ENCODE measurements around the gene LPCAT2. TPM values are rescaled to one million over a fixed set of nuclear protein-coding genes. Genes with fewer than 3 reads are reported as not detected.

Gene LPCAT2
- polyA plus RNA-seq, 5 donors = 14.6 to 24.2 (median 18.2) TPM

DNA sequence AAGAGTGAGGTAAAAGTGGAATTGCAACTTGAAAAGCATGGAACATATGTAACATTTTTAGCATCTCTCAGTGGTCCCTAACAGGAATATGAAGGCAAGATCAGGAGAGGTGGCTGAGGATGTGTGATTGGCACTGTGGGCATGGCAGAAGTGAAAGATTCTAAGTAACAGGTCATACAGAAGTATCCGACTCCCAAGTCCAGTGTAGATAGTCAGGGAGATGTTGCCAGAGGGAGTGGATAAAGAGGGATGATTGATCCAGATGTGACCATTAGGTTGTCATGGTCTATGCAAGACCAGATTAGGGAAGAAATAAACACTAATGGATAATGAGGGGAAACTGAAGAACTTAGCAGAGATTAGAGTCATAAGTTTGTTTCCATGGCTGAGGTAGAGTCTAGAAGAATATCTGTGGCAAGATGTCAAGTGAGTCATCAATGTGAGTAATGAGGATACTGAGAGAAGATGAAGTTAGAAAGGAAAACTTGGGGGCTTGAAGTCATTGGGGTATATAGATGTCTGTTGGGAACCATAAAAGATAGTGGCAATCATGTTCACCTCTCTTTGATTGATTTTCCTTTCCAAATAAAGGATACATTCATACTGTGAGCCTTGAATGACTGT is 33.7 kb downstream of the LPCAT2 start:
- DNase-seq = no peak

DNA sequence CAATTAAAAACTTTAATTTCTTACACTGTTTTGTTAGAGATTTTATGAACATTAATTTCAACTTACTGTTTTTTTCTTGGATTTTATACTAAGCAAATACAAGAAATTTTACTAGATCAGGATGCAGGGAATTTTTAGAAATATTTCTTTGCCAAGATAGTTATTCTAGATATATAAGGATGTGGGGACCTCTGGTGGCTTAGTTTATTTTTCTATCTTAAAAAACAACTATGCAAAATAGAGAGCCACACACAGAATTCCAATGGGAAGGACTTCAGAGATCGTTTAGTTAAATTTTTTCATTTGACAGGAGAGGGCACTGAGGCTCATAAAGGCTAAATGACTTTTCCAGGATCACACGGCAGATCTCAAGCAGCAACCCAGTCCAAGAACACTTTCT is 34.6 kb downstream of the LPCAT2 start:
- no peak for DNase-seq

DNA sequence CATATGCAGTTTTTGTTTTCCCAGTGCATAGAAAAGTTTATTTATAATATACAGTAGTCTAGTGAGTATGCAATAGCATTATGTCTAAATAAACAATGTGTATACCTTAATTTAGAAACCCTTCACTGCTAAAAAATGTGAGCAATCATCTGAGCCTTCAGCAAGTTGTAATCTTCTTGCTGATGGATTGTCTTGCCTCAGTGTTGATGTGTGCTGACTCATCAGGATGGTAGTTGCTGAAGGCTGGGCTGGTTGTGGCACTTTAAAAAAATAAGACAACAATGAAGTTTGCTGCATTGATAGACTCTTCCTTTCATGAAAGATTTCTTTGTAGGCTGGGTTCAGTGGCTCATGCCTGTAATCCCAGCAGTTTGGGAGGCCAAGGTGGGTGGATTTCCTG is 43.7 kb downstream of the LPCAT2 start:
- no peak for DNase-seq

DNA sequence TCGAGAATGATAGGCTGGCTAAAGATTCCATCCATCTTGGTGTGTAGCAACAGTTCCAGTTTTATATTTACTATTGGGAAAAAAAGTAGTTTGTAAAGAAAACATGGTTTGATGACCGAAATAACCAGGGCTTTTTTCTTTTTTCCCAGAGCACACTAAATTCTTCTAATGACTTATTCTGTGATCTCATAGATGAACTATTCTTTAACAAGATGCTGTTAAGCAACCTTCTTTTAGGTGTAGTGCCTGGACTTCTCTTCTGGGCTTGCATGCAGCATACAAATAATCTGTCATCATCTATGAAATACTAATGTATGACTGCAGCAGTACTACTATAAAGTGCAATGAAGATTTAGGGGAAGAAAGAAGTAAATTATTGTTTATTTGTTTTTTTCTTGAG is 46.6 kb downstream of the LPCAT2 start:
- no peak for DNase-seq

DNA sequence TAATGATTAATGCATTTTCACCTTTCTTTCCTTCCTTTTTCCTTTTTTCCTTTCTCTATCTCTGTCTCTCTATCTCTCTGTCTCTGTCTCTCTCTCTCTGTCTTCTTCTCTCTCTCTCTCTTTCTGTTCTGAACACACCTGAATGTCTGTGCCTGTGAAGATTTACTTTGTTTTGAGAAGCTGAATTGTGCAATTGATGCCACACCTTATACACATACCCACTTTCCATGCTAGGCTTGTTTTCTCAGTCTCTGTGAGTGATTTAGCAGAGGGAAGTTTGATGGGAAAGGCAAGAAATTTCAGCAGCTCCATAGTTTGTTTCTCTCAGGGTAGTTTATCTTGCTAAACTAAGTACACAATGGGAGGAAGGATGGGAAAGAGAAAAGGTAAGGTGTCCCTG is 48.3 kb downstream of the LPCAT2 start:
- DNase-seq = no peak

DNA sequence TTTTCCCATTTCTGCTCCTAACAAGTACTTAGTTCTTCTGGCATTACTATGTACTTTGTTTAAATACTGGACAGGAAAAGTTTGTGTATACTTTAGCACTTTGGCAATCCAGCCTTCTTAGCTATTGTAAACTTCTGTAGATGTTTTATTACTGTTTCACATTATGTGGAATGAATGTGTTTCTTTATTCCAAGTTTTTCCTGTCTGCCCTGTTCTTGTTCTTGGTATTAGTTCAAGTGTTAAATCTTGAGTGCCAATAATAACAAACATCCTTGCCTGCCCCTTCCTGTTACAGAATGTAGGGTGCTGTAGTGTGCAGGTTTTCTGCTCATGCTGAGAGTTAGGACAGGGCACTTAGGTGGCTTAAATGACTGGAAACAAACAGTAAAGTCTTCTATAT is 50.4 kb downstream of the LPCAT2 start:
- DNase-seq = no peak

DNA sequence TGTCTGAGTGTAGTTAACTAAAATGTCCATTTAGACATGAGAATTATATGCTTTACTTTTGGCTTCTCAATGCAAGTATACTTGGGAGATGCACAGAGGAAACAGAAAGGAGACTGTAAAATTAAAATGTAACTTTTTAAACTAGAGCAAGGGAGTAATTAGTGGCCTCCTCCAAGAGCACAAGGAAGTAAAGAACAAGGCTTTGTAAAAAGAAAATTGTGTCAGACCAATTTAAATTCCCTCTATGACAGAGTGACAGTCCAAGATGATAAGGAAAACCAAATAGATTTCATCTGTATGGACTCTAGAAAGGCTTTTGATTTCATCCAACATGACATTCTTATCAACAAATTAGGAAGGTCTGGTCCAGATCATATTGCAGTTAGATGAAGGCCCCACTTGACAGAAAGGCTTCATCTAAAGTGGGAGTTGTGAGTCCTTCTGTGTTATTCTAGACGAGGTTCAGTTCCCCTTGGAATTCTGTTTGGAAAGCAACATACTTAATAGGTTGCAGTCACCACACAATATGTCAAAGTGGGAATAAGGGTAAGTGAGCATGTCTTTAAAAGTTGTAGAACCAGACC is 51.2 kb downstream of the LPCAT2 start:
- no peak for DNase-seq

DNA sequence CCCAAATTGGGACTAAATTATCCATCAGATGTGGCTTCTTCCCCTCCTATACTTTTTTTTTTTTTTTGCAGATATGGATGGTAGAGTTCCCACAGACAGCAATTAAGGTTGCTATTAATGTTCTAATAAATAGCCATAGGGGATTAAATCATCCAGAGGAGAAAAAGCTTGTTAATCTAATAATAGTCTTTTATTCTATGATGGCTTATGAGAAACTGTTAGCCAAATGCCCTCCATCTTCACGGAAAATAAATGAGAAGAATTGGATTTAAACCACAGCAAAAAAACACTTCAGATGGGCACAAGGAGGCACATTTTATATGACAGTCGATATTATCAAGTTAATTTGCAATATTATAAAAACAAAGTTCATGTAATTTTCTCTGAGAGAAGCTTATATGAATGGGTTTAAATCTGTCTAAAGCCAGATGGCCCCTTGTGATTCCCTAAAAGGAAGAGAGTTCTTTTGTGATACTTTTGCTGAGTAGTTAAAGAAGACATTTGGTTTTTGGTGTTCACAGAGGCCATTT is 52.5 kb downstream of the LPCAT2 start:
- DNase-seq = no peak

DNA sequence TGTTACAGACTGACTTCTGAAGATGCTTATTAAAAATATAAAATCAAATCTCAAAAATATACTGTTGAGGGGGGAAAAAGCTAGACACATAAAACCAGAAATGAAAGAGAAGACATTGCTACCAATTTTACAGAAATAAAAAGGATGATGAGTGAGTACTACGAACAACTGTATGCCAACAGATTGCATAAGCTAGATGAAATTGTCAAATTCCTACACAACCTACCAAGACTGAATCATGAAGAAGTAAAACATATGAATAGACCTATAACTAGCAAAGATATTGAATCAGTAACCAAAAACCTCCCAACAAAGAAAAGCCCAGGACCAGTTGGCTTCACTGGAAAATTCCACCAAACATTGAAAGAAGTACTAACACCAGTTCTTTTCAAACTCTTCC is 54.1 kb downstream of the LPCAT2 start:
- DNase-seq = no peak

DNA sequence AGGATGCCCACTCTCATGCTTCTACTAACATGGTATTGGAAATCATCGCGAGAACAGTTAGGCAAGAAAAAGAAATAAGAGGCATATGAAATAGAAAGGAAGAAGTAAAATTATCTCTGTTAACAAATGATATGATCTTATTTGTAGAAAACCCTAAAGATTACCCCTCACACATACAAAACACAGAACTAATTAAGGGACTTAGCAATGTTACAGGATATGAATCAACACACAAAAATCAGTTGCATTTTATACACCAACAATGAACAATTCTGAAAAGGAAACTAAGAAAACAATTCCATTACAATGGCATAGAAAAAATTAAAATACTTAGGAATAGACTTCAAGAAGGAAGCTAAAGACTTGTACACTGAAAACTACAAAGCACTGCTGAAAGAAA is 54.9 kb downstream of the LPCAT2 start:
- DNase-seq = no peak

DNA sequence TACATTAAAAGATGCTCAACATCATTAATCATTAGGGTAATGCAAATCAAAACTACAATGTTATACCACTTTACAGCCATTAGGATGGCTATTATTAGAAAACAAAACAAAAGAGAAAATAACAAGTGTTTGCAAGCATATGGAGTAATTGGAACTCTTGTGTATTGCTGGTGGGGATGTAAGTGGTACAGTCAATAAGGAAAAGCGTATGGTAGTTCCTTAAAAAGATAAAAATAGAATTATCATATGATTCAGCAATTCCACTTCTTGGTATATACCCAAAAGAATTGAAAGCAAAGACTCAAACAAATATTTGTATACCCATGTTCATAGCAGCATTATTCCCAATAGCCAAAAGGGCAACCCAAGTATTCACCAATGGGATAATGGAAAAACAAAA is 56.2 kb downstream of the LPCAT2 start:
- no peak for DNase-seq

DNA sequence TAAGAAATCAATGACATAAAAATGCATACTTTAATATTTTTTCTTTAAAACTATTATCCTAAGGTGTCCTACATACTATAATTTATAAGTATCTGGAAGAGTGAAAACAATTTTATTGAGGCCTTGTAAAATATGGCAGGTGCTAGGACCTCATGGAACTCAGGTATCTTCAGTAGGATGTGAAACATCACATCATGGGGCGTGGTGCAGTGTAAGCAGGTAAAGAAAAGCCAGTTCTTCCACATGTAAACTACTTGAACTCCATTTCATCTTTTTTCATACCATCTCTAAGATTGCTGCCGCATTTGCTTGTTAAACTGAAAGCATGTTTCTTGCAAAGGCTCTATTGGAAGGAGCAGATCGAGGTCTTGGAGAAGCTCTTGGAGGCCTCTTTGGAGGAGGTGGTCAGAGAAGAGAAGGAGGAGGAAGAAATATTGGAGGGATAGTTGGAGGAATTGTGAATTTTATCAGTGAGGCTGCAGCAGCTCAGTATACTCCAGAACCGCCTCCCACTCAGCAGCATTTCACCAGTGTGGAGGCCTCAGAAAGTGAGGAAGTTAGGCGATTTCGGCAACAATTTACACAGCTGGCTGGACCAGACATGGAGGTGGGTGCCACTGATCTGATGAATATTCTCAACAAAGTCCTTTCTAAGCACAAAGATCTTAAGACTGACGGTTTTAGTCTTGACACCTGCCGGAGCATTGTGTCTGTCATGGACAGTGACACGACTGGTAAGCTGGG is 57.7 kb downstream of the LPCAT2 start, which contains the start of gene CAPNS2:
Gene CAPNS2 (plus strand): TSS at position 253 of the 744 bp plus-strand sequence. CDS start 73 bp downstream, at position 326.
- DNase-seq = no peak

DNA sequence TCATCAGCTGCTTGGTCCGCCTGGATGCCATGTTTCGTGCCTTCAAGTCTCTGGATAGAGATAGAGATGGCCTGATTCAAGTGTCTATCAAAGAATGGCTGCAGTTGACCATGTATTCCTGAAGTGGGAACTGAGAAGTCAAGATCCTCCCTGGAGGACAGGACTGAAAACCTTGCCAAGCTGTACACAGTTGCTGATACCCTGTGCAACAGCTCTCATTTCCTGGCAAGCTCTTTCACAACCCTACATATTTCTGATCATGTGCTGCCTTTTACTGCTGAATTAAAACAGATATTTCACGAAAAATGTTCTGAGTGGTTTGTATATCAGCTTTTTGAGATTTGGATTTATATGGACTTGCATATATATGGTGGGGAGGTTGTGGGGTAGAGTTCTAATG is 58.5 kb downstream of the LPCAT2 start:
- no peak for DNase-seq

DNA sequence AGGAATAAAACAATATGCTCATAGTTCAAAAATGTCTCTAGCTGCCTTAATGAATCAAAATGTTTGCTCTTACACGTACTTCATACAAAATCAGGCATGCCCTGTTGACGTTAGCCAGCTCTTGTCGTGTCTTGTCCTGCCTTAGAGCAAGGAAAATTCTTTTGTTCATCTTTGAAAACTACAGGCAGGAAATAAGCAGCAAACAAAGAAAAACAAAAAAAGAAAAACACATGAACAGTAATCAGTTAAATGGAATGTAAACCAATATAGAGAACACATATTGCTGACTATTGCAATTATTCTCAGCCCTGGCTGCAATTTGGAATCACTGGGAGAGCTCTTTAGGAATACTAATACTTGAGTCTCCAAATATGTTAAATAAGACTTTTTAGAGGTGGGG is 59.3 kb downstream of the LPCAT2 start:
- DNase-seq = no peak

DNA sequence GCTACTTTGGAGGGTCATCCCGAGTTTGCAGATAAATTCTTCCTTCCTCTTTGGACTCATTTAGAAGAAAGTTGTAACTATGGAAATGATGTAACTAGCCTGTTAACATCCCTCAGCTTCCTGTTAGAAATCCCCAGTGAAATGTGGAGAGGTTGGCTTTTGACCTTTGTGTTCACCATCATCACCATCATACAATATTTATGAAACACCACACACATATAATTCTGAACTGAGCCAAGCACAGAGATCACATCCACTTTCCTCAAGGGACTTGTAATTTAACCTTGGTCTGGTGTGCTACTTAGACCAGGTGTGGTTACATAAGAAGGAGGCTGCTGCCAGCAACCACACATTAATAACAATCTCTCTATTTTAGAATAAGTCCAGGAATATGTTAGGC is 60.2 kb downstream of the LPCAT2 start:
- DNase-seq = no peak

DNA sequence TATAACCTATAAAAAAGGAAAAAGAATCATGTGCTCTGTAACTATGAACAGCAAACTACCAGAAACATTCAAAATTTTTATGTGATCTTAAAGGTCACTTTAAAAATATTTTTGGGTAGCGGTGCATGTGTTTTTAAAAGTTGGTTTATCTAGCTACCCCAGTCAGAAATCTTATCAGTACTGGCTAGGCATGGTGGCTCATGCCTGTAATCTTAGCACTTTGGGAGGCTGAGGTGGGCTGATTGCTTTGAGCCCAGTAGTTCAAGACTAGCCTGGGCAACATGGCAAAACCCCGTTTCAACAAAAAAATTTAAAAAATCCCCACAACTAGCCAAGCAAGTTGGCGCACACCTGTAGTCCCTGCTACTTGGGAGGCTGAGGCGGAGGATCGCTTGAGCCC is 61.3 kb downstream of the LPCAT2 start:
- DNase-seq = no peak

DNA sequence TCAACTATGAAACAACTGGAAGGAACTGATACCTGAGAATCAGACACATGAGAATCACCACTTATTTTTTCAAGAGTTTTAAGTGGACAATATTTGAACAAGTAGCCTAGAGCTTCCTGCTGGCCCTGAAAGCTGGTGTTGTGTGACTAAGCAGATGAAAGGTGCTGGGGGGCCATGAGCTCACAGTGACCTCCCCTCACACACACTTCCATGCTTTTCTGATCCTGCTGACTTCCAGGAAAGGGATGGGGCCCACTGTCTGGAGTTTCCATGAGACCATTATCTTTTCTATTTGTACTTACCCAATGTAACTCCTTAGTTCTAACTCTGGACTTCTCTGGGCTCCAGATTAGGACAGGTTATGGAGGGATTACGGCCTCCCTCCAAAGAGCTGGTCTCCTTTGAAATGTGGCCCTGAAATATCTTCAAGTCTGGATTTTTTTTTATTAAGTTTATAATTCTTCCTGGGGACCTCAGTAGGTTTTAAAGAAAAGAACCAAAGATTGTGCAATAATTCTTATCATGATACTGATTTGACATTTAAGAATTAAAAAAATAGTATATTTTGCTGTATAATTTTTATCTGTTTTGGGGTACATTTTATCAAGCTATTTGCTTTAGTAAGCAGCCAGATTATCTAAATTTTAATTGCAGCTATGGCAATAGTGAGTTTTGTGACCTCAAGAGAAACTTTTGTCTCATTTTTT is 62.5 kb downstream of the LPCAT2 start:
- no peak for DNase-seq

DNA sequence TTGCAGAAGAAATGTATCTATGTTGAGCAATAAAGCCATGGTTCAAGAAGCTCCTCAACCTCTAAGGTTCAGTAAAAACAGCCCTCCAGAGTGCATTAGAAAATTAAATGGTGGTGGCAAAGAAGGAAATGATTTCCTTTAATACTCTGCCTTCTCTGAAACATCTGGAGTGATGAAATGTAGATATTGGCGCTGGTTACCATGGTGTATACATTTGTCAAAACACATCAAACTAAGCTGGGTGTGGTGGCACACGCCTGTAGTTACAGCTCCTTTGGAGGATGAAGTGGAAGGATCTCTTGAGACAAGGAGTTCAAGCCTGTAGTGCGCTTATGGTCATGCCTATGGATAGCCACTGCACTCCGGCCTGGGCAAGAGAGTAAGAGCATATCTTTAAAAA is 63.6 kb downstream of the LPCAT2 start:
- DNase-seq = no peak

DNA sequence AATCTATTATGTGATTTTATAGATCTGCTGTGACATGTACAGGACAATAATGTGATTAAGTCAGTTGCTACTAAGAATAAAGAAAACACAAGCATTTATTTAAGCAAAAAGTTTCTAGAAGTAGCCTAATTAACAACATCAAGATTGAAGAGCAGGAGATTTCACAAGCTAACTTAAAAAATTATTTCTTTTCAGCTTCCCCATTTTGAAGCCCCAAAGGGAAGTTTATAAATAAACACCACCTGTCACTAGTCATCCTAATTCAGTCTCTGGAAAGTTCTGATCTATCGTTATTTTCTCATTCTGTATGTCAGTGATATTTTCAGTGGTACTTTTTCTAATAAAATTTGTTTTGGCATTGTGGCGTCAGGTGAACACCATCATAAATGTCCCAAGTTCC is 65.9 kb downstream of the LPCAT2 start:
- DNase-seq = no peak

DNA sequence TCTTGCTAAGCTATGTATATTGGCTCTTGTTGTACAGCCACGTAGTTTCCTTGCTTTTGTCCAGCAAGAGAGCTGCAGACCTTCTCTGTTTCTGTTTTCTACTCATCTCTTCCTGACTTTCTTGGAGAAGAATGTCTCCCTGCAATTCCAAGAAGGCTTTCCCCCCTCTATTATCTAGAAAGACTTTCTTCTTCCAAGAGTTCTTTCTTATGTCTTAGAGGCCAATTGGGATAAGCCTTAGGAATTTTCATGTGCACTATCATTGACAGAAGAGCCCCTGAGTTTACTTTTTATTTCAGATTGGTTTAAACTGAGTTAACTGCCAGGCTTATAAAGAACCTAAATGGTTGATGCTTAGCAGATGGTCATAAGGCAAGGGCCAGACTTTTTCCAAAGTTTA is 66.6 kb downstream of the LPCAT2 start:
- DNase-seq = no peak

DNA sequence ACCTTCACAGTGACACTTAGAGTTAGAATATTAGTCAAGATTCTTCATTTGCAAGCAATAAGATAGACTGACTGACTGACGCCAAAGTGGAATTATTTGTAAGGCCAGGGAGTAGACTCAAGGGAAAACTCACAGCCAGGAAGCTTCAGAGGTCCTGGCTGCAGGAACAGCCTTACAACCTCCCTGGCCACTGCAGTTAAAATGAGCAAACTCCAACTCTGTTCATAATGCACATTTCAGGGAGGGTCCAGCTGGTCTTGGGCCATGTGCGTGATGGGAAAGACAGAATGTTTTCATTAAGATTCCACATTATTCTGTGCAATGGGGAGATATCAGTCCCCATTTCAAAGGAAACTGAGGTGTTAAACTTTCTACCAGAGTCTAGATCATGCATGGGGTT is 67.5 kb downstream of the LPCAT2 start:
- DNase-seq = no peak

DNA sequence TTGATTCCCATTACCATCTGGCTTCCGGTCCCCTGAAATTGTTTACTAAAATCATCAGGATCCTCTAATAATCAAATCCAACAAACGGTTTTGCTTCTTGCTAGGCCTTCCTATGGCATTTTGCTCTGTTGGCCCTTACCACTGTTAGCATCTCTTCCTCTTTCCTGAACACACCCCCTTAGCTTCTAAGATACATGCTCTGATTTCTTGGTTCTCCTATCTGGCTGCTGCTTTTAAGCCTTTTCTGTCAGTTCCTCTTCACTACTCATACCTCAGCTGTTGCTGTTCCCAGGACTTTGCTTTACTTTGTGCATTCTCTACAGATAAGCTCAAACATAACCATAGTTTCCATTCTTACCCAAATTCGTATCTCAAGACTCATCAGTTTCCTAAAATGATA is 69.0 kb downstream of the LPCAT2 start:
- no peak for DNase-seq

DNA sequence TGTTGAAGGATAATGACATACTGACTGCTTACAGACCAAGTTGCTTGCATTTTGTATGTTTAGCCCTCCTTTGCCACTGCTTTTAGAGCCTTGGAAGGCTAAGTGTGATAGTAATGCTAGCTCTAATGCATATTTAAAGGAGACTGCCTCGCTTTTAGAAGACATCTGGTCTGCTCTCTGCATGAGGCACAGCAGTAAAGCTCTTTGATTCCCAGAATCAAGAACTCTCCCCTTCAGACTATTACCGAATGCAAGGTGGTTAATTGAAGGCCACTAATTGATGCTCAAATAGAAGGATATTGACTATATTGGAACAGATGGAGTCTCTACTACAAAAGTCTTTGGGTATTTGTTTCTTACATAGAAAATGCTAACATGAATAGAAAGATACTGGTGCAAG is 76.8 kb downstream of the LPCAT2 start:
- DNase-seq = no peak
